Effector CD8-positive, alpha-beta T cell (primary cell): ENCODE data around the gene PCBD2.
"Not testable (repeated sequence)": the region's sequence is repeated elsewhere in the genome, so short reads cannot be mapped to it uniquely, and the experiment has no call there.

Experiments
- DNase-seq: peaks from one replicate; lab custom pipeline; 2025; lab: John Stamatoyannopoulos, UW

PCBD2 gene

GRCh38 chr5:134957920-134958608 lies 53.1 kb downstream of the PCBD2 start:
- no peak for DNase-seq

GRCh38 chr5:134958755-134959154 lies 53.8 kb downstream of the PCBD2 start:
- DNase-seq = no peak

- DNase-seq = no peak
These were observed 58.2 kb downstream of the PCBD2 start for GRCh38 chr5:134963098-134963497.

- no peak for DNase-seq
These were observed 59.7 kb downstream of the PCBD2 start for GRCh38 chr5:134964359-134965270.

- no peak for DNase-seq
These were observed 60.4 kb downstream of the PCBD2 start for GRCh38 chr5:134965271-134965825.

- no peak for DNase-seq
These were observed 62.7 kb downstream of the PCBD2 start, which contains the start of gene CATSPER3 for GRCh38 chr5:134967607-134968006. TSS of gene CATSPER3 (plus strand) at chr5:134967907. CDS start at chr5:134967992, 85 bp downstream.

- DNase-seq = no peak
These were observed 63.1 kb downstream of the PCBD2 start for GRCh38 chr5:134968055-134968454.

- DNase-seq = no peak
These were observed 64.2 kb downstream of the PCBD2 start for GRCh38 chr5:134969166-134969565.

- DNase-seq = no peak
These were observed 70.3 kb downstream of the PCBD2 start for GRCh38 chr5:134975078-134975715.

- DNase-seq = no peak
These were observed 70.9 kb downstream of the PCBD2 start for GRCh38 chr5:134975843-134976242.

GRCh38 chr5:134976841-134977240 lies 71.9 kb downstream of the PCBD2 start:
- DNase-seq = no peak

GRCh38 chr5:134979416-134979815 lies 74.5 kb downstream of the PCBD2 start:
- DNase-seq = no peak

GRCh38 chr5:134982230-134982629 lies 77.3 kb downstream of the PCBD2 start:
- no peak for DNase-seq

- no peak for DNase-seq
These were observed 84.4 kb downstream of the PCBD2 start for GRCh38 chr5:134989266-134989830.

GRCh38 chr5:134990183-134990582 lies 85.3 kb downstream of the PCBD2 start:
- not testable (repeated sequence) for DNase-seq

GRCh38 chr5:134992148-134992547 lies 87.2 kb downstream of the PCBD2 start:
- DNase-seq = no peak

GRCh38 chr5:134993161-134993560 lies 88.2 kb downstream of the PCBD2 start:
- DNase-seq = no peak

- DNase-seq = no peak
These were observed 89.7 kb downstream of the PCBD2 start for GRCh38 chr5:134994560-134995156.

GRCh38 chr5:134995850-134996402 lies 91.0 kb downstream of the PCBD2 start:
- DNase-seq = no peak

- DNase-seq = no peak
These were observed 92.1 kb downstream of the PCBD2 start for GRCh38 chr5:134997015-134997414.

GRCh38 chr5:134998068-134998467 lies 93.1 kb downstream of the PCBD2 start:
- DNase-seq = not testable (repeated sequence)
